HUES6 (cell line): ENCODE measurements around the gene PDK4.

Experiments used
- H3K27ac ChIP-seq: 2 replicates; pipeline ENCODE4 v1.7.0; 2013; ENCODE audit warnings: low read depth, mild to moderate bottlenecking, low read length, inconsistent platforms
- H3K27me3 ChIP-seq: 2 replicates; pipeline ENCODE4 v1.6.1; 2013; ENCODE audit warnings: low read length; ENCODE audit not compliant: control insufficient read depth, insufficient read depth
- H3K36me3 ChIP-seq: 2 replicates; pipeline ENCODE4 v1.6.1; 2013; ENCODE audit warnings: low read length; ENCODE audit not compliant: control insufficient read depth, insufficient read depth
- H3K4me1 ChIP-seq: 2 replicates; pipeline ENCODE4 v1.6.1; 2013; ENCODE audit warnings: low read length; ENCODE audit not compliant: control insufficient read depth, insufficient read depth
- H3K4me3 ChIP-seq: 2 replicates; pipeline ENCODE4 v1.5.1; 2013; ENCODE audit warnings: low read depth, low read length
- H3K9ac ChIP-seq: one replicate; pipeline ENCODE4 v1.6.1; 2013; ENCODE audit warnings: mild to moderate bottlenecking, low read length
- H3K9me3 ChIP-seq: 2 replicates; pipeline ENCODE4 v1.6.1; 2013; ENCODE audit warnings: low read depth, low read length; ENCODE audit not compliant: control insufficient read depth, insufficient read depth

Gene PDK4

DNA sequence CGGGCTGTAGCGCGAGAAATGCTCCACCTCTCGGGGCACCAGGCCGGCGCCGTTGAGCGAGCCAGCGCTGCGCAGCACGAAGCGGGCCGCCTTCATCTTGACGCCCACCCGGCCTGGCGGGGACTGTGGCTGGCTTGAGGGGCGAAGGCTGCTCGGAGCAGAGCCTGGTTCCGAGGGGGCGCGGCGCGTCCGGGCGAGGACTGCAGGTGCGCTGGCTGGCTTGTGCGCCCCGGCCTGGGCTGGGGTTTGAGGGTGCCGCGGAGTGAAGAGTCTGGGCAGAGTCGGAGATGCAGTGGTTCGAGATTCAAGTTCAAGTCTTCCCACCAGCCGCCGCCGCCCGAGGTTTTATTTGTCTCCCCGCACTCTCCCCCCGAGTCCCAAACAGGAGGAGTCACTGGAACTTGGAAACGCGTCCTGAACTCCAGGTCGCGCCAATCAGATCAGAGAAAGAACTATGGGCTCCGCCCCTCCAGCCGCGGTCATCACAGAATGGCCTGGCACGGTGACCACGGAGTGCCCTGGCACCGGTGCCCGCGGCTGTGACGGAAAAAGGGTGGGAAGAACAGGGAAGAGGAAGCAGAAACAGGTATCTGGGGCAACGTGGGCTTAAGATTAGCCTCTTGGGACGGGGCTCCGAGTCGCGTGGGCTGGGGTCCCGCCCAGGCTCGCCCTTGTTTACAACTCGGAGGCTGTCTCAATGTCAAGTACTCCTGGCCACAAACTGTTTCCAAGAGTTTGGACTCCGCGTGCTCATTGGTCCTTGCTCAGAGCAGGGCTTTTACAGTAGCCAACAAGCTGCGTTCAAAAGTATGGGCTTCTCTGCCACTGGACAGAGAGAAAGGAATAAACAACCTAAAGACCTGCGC, at the start of gene PDK4:
PDK4 (minus strand) TSS at position 319 of the 866 bp plus-strand sequence; CDS start at position 96, 223 bp downstream.
- no peaks in the 10 kb centered on the region for H3K4me1 ChIP-seq
- no peaks in the 10 kb centered on the region for H3K36me3 ChIP-seq
- no peak within 1 kb of the TSS for H3K9ac ChIP-seq
- H3K9me3 ChIP-seq: no peaks in the 10 kb centered on the region
- H3K27me3 ChIP-seq: peaks cover 85% of the 10 kb centered on the region
- H3K27ac ChIP-seq: no peak within 1 kb of the TSS
- H3K4me3 ChIP-seq: peak within 1 kb of the TSS; percentile 96

GRCh38 chr7:95642173-95642572, 45.9 kb upstream of the PDK4 start:
- Histone ChIP-seq H3K4me1 (no peaks in the 10 kb centered on the region), H3K36me3 (no peaks in the 10 kb centered on the region), H3K9ac (no peak overlapping the region), H3K27me3 (no peaks in the 10 kb centered on the region; the same call in 1 of the 2 replicates), H3K4me3 (no peak overlapping the region), H3K9me3 (no peaks in the 10 kb centered on the region), H3K27ac (no peak overlapping the region)

- no peaks in the 10 kb centered on the region for H3K9me3 ChIP-seq
- peaks cover 8% of the 10 kb centered on the region; the same call in 1 of the 2 replicates for H3K4me1 ChIP-seq
- H3K9ac ChIP-seq: no peak overlapping the region
- H3K27ac ChIP-seq: no peak overlapping the region
- H3K36me3 ChIP-seq: no peaks in the 10 kb centered on the region
- H3K4me3 ChIP-seq: no peak overlapping the region
- H3K27me3 ChIP-seq: no peaks in the 10 kb centered on the region; the same call in 1 of the 2 replicates
Observed at GRCh38 chr7:95636140-95636940, 40.0 kb upstream of the PDK4 start.

DNA sequence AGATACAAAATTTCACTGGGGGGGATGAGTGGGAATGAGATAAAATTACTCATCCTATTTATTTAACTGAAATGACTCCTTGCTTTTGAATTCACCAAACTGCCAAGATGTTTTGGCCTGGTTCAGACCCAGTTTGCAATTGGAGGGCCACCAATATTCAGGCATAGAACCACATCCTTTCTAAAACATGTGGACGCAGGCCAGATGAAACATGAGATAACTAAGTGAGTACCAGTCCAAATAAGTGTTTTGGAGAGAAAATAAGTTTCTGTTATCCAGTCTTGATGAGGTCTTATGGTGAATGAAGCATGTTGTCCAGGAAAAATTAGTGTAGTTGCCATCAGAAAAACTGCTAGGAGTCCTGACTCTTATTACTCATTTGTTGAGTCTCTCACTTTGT, 36.3 kb upstream of the PDK4 start:
- no peak overlapping the region for H3K27ac ChIP-seq
- H3K27me3 ChIP-seq: no peaks in the 10 kb centered on the region
- no peak overlapping the region for H3K9ac ChIP-seq
- H3K4me1 ChIP-seq: peaks cover 8% of the 10 kb centered on the region; the same call in 1 of the 2 replicates
- H3K9me3 ChIP-seq: no peaks in the 10 kb centered on the region
- no peak overlapping the region for H3K4me3 ChIP-seq
- H3K36me3 ChIP-seq: no peaks in the 10 kb centered on the region

GRCh38 chr7:95631527-95631926, 35.2 kb upstream of the PDK4 start:
- H3K27ac ChIP-seq: no peak overlapping the region
- no peaks in the 10 kb centered on the region for H3K27me3 ChIP-seq
- H3K4me1 ChIP-seq: peaks cover 6% of the 10 kb centered on the region; the same call in 1 of the 2 replicates
- no peaks in the 10 kb centered on the region for H3K9me3 ChIP-seq
- H3K36me3 ChIP-seq: no peaks in the 10 kb centered on the region
- no peak overlapping the region for H3K9ac ChIP-seq
- no peak overlapping the region for H3K4me3 ChIP-seq

DNA sequence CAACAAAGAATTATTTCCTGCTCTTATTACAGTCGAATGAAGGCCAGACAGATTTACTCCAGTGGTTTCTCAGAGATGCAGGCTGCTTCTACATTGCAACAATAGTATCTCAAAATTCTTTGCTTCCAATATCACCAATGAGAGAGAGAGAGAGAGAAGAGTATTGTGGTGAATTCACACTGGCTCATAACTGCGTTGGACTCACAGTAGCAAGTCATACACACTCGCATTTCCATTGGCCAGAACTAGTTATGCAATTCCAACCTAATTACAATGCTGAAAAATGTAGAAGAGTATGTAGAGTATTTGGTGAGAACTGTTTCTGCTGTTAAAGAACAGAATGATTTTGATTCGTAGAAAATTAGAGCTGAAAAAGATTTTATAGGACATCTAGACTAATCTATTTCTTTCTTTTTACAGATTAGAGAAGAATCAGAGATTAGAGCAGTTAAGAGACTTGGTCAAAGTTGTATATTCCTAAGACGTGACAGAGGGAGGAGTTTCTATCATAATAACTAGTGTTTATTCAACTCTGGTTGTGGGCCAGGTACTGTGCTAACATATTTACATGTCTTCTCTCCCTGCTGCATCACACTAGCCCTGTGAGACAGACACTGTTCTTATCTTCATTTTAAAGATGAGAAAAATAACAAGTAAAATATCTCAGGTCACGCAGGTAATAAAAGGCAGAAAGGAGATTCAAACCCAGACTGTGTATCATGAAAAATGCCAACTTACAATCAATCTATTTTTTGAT, 34.6 kb upstream of the PDK4 start:
- Histone ChIP-seq H3K9ac (no peak overlapping the region), H3K9me3 (no peaks in the 10 kb centered on the region), H3K4me3 (no peak overlapping the region), H3K4me1 (no peaks in the 10 kb centered on the region; the same call in 1 of the 2 replicates), H3K36me3 (no peaks in the 10 kb centered on the region), H3K27me3 (no peaks in the 10 kb centered on the region), H3K27ac (no peak overlapping the region)

DNA sequence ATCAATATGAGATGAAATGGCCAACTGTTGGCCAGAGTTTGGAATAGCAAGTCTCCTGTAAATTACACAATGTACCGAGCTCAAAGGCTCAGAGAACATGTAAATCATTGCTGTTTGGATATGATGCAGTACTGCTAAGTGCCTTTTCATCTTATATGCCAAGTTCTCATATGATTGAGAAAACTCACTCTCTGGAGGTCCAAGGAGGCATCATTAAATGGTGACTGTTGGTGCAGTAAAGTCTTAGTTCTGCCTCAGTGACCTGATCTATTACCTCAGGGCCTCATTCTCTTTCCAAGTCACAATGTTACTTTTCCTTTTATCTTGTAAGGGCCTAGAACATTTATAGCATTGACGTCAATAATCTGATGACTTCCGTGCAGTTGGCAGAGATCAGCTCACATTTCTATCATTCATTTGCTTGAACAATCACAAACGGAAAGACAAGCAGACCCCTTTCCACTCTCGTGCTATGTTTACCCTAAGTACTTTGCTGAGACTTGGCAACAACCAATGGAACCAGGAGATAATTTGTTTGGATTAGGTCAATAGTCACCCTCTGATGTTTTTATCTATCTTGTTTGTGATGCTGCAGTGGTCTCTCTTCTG, 32.6 kb upstream of the PDK4 start:
- Histone ChIP-seq H3K27ac (no peak overlapping the region), H3K36me3 (no peaks in the 10 kb centered on the region), H3K9ac (no peak overlapping the region), H3K4me1 (no peaks in the 10 kb centered on the region; the same call in 1 of the 2 replicates), H3K9me3 (no peaks in the 10 kb centered on the region), H3K4me3 (no peak overlapping the region), H3K27me3 (no peaks in the 10 kb centered on the region; the same call in 1 of the 2 replicates)

- no peaks in the 10 kb centered on the region for H3K4me1 ChIP-seq
- H3K36me3 ChIP-seq: no peaks in the 10 kb centered on the region
- no peaks in the 10 kb centered on the region; the same call in 1 of the 2 replicates for H3K27me3 ChIP-seq
- H3K9ac ChIP-seq: no peak overlapping the region
- H3K4me3 ChIP-seq: no peak overlapping the region
- H3K27ac ChIP-seq: no peak overlapping the region
- H3K9me3 ChIP-seq: no peaks in the 10 kb centered on the region
Observed at GRCh38 chr7:95623788-95624187, 27.5 kb upstream of the PDK4 start.

GRCh38 chr7:95622859-95623258, 26.5 kb upstream of the PDK4 start:
- Histone ChIP-seq H3K9me3 (no peaks in the 10 kb centered on the region), H3K27me3 (no peaks in the 10 kb centered on the region; the same call in 1 of the 2 replicates), H3K36me3 (no peaks in the 10 kb centered on the region), H3K4me1 (no peaks in the 10 kb centered on the region), H3K9ac (no peak overlapping the region), H3K27ac (no peak overlapping the region), H3K4me3 (no peak overlapping the region)

- Histone ChIP-seq H3K27me3 (no peaks in the 10 kb centered on the region; the same call in 1 of the 2 replicates), H3K36me3 (no peaks in the 10 kb centered on the region), H3K4me3 (no peak overlapping the region), H3K9ac (no peak overlapping the region), H3K9me3 (no peaks in the 10 kb centered on the region), H3K27ac (no peak overlapping the region), H3K4me1 (no peaks in the 10 kb centered on the region)
Observed at GRCh38 chr7:95622001-95622549, 25.8 kb upstream of the PDK4 start.
